CD4-positive, CD25-positive, alpha-beta regulatory T cell (primary cell): ENCODE results near the gene TANGO6. TPM values are rescaled to one million over a fixed set of nuclear protein-coding genes. Genes with fewer than 3 reads are reported as not detected.

Experiments used
- ATAC-seq, 2 donors: fragments of 150-1000 bp; cut with Tn5 transposase; one replicate each; pipeline ENCODE4 v1.10.0; 2021; ENCODE audit warnings: low read depth in 2 of 2, moderate number of reproducible peaks in 2 of 2, moderate library complexity in 1 of 2
- DNase-seq, 3 donors: peaks; one replicate each; pipeline versions ENCODE4 v3.0.0 to v3.0.0-alpha.2; 2012 to 2022; ENCODE audit warnings: mixed read lengths in 1 of 3
- H3K27ac ChIP-seq: one replicate; pipeline ENCODE4 v1.7.0; 2013; ENCODE audit warnings: mild to moderate bottlenecking, low read length; ENCODE audit not compliant: insufficient read depth, poor library complexity, severe bottlenecking
- H3K27me3 ChIP-seq: one replicate; pipeline ENCODE4 v1.7.0; 2013; ENCODE audit warnings: low read length; ENCODE audit not compliant: control insufficient read depth, insufficient read depth
- H3K36me3 ChIP-seq: one replicate; pipeline ENCODE4 v1.7.0; 2013; ENCODE audit warnings: mild to moderate bottlenecking, low read length, moderate library complexity; ENCODE audit not compliant: control insufficient read depth, insufficient read depth
- H3K4me1 ChIP-seq: 2 replicates; pipeline ENCODE4 v1.7.0; 2013; ENCODE audit warnings: mild to moderate bottlenecking, low read length; ENCODE audit not compliant: insufficient read depth, control insufficient read depth, poor library complexity, severe bottlenecking
- H3K4me3 ChIP-seq: one replicate; pipeline ENCODE4 v1.7.0; 2013; ENCODE audit warnings: low read depth, mild to moderate bottlenecking, low read length, moderate library complexity
- H3K9me3 ChIP-seq, 2 experiments: 1 replicate in 1 of 2; 2 replicates in 1 of 2; pipeline ENCODE4 v1.7.0; 2013; ENCODE audit warnings: low read length in 2 of 2, mild to moderate bottlenecking in 1 of 2, moderate library complexity in 1 of 2; ENCODE audit not compliant: control insufficient read depth in 2 of 2
- H3K27ac Mint-ChIP-seq, 3 donors: one replicate each; pipeline ENCODE4 v1.8.0; 2020 to 2022; ENCODE audit warnings: mild to moderate bottlenecking in 3 of 3, mixed read lengths in 3 of 3, moderate library complexity in 2 of 3
- H3K27me3 Mint-ChIP-seq: one replicate; pipeline ENCODE4 v1.8.0; 2022; ENCODE audit warnings: mild to moderate bottlenecking, mixed read lengths
- H3K36me3 Mint-ChIP-seq: one replicate; pipeline ENCODE4 v1.8.0; 2020; ENCODE audit warnings: mixed read lengths
- H3K4me1 Mint-ChIP-seq, 4 donors: one replicate each; pipeline ENCODE4 v1.8.0; 2020 to 2022; ENCODE audit warnings: mixed read lengths in 4 of 4, mild to moderate bottlenecking in 1 of 4
- H3K4me3 Mint-ChIP-seq, 4 donors: one replicate each; pipeline ENCODE4 v1.8.0; 2020 to 2022; ENCODE audit warnings: mild to moderate bottlenecking in 4 of 4, mixed read lengths in 4 of 4, moderate library complexity in 3 of 4
- H3K9me3 Mint-ChIP-seq, 7 donors: one replicate each; pipeline ENCODE4 v1.8.0; 2020 to 2022; ENCODE audit warnings: mixed read lengths in 7 of 7, mild to moderate bottlenecking in 3 of 7, moderate library complexity in 2 of 7
- polyA plus RNA-seq, 4 donors: library from polyadenylated mRNA; unstranded; fragments of 300-500 nt; fragmentation: Illumina TruSeq; gene quantifications; one replicate each; pipeline ENCODE4 v1.2.3, GENCODE V29; 2021
- total RNA-seq: library from RNA; stranded (reverse); gene quantifications from one replicate; pipeline ENCODE4 v1.2.3, GENCODE V29; 2022

Gene TANGO6
- total and polyA plus RNA-seq, 5 donors from 2014 or later = 9.5 to 30.9 (median 12.2) TPM

DNA sequence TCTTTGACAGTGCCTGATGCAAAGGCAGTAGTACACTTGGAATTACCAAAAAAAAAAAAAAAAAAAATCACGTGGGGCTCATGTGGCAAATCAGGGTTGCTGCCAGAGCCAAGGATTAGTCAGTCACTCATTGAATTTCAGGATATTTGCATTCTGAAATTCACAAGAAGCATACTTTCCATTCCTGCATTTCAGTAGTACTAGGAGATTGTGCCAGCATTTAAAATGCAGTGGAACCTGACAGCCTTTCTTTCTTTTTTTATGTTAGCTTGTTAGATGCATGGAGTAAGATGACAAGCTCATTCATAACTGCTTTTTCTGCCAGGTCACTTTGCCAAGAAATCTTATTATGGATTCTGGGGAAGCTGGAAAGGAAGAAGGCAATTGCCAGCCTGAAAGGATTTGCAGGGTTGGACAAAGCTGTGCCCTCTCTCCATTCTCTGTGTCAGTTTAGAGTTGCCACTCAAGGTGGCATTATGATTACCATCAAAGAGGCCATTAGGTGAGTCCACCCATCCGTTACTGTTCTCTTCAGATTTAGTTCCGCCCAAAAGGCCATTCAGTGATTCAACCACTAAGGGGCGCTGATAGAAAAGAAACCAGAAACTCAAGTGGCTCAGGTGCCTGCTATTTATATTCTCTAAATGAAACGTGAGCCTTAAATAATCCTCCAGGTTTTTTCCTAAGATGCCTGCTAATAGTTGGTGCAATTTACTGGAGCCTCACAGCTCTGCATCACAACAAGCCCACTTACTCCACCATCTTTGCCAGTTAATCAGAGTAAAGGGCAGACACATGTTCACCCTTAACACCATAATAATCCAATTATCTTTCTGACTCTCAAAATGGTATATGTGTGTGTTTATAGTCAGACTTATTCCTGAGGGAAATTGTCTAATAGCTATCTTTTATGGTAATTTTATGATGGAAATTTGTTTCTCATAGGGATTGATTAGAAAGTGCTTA lies 59.0 kb downstream of the TANGO6 start:
- Histone ChIP-seq H3K9me3 (no peaks in the 10 kb centered on the region), H3K27me3 (no peaks in the 10 kb centered on the region), H3K4me3 (no peak overlapping the region), H3K4me1 (no peaks in the 10 kb centered on the region), H3K36me3 (peaks cover 18% of the 10 kb centered on the region), H3K27ac (no peak overlapping the region)
- Mint-ChIP-seq H3K27ac (no peak overlapping the region), H3K27me3 (no peaks in the 10 kb centered on the region), H3K9me3 (no peaks in the 10 kb centered on the region), H3K4me1 (peaks cover 0 to 8% (median 1%) of the 10 kb centered on the region in 4 donors), H3K36me3 (peaks cover 31% of the 10 kb centered on the region), H3K4me3 (no peak overlapping the region)
- DNase-seq (peak in 1 of 3 donors; percentile 45), ATAC-seq (no peak)

DNA sequence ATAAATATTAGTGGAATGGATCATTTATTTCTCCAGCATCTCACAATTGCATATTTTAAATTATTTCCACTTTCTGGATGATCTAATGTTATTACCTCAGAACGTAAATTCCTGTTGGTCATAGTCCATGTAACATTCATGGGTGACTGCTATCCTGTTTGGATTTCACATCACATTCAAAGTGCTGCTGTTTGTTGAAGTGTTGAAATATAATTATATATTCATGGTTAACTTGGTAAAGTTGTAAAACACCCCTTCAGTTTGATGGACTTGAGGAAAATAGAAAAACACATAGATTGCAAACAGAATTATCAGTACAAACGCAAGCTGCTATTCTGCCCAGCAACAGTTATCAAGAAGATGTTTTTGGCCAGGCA lies 59.6 kb downstream of the TANGO6 start:
- H3K27me3 ChIP-seq = no peaks in the 10 kb centered on the region
- ATAC-seq = no peak
- H3K9me3 ChIP-seq = no peaks in the 10 kb centered on the region
- H3K27me3 Mint-ChIP-seq = no peaks in the 10 kb centered on the region
- no peak overlapping the region for H3K27ac Mint-ChIP-seq
- no peak for DNase-seq
- H3K4me1 ChIP-seq = no peaks in the 10 kb centered on the region
- H3K4me3 ChIP-seq = no peak overlapping the region
- no peak overlapping the region for H3K27ac ChIP-seq
- peaks cover 0 to 8% (median 1%) of the 10 kb centered on the region in 4 donors for H3K4me1 Mint-ChIP-seq
- peaks cover 25% of the 10 kb centered on the region for H3K36me3 ChIP-seq
- no peak overlapping the region for H3K4me3 Mint-ChIP-seq
- H3K36me3 Mint-ChIP-seq = peaks cover 34% of the 10 kb centered on the region
- no peaks in the 10 kb centered on the region for H3K9me3 Mint-ChIP-seq

DNA sequence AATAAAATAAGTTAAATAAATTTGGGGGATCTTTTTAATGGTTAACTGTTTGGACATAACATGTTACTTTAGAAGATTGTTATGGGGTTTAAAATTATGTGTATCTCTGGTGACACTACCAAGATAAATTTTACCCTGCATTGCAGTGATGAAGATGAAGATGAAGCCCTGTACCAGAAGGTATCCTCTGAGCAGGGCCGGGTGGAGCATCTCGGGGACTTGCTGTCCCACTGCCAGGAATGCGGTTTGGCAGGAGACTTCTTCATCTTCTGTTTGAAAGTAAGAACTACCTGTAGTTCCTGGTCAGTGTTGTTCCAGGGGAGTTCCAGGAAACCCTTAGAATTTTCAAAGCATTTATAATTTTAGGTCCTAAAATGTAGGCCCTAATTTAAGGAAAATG lies 64.0 kb downstream of the TANGO6 start:
- H3K4me3 Mint-ChIP-seq = no peak overlapping the region
- ATAC-seq = no peak

DNA sequence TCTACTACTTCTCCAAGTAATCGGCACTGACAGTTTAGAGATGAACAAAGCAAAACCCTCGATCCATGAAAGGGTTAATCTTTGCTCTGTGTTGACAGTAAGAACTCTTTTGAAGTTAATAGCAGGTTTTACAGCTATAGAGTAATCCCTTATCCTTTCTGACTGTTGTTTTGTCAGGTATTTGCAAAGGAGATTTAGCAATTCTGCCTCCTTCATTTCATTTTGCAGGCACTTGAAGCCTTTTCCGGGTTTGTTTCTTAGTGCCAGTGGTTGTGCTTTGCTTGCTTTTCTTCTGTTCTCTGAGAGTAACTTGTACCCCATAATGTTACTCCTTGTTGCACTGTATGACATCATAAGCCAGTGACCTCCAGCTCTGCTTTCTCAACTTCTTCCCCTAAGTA lies 64.5 kb downstream of the TANGO6 start:
- no peak for ATAC-seq
- peaks cover 29% of the 10 kb centered on the region for H3K36me3 Mint-ChIP-seq

More for the DNA sequence above, 64.0 kb downstream of the TANGO6 start:
- H3K4me1 ChIP-seq = no peaks in the 10 kb centered on the region
- H3K27me3 Mint-ChIP-seq = no peaks in the 10 kb centered on the region
- H3K36me3 Mint-ChIP-seq = peaks cover 29% of the 10 kb centered on the region
- peaks cover 41% of the 10 kb centered on the region for H3K36me3 ChIP-seq
- no peak overlapping the region for H3K27ac ChIP-seq
- H3K27ac Mint-ChIP-seq = no peak overlapping the region
- H3K9me3 ChIP-seq = no peaks in the 10 kb centered on the region
- no peaks in the 10 kb centered on the region for H3K4me1 Mint-ChIP-seq
- no peaks in the 10 kb centered on the region for H3K9me3 Mint-ChIP-seq
- no peak for DNase-seq
- H3K27me3 ChIP-seq = no peaks in the 10 kb centered on the region
- no peak overlapping the region for H3K4me3 ChIP-seq

DNA sequence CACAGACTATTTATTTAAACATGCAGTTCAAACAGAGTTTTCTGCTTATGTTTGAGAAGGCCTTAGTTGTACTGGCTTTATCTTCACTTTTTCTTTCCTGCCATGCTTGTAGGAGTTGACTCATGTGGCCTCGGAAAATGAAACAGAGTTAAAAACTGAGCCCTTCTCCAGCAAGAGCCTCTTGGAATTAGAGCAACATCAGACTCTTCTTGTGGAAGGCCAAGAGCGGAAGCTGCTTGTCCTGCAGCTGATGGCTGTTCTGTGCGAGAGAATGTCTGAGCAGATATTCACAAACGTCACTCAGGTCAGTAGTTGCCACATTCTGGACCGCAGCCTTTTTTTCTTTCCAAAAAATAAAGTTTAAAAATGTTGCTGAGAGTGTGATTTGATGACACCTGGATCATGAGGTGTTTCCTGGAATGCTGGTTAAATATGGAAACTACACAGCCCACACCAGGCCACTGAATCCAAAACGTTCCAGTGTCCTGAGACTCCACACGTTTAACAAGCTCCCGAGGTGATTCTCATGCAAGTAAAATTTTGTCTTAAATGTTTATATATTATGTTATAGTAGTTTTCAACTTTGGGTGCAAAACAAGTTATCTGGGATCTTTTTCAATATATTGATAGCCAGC lies 65.9 kb downstream of the TANGO6 start:
- Mint-ChIP-seq H3K27me3 (no peaks in the 10 kb centered on the region), H3K27ac (no peak overlapping the region), H3K9me3 (no peaks in the 10 kb centered on the region), H3K36me3 (peaks cover 25% of the 10 kb centered on the region), H3K4me1 (no peaks in the 10 kb centered on the region), H3K4me3 (no peak overlapping the region)
- Histone ChIP-seq H3K36me3 (peaks cover 37% of the 10 kb centered on the region), H3K9me3 (no peaks in the 10 kb centered on the region), H3K4me1 (no peaks in the 10 kb centered on the region), H3K27me3 (no peaks in the 10 kb centered on the region), H3K27ac (no peak overlapping the region), H3K4me3 (no peak overlapping the region)
- ATAC-seq = no peak
- no peak for DNase-seq

More for the DNA sequence above, 64.5 kb downstream of the TANGO6 start:
- Mint-ChIP-seq H3K4me3 (no peak overlapping the region), H3K9me3 (no peaks in the 10 kb centered on the region), H3K27ac (peak overlapping the region in 1 of 3 donors; percentile 15), H3K4me1 (no peaks in the 10 kb centered on the region), H3K27me3 (no peaks in the 10 kb centered on the region)
- Histone ChIP-seq H3K4me3 (no peak overlapping the region), H3K27ac (no peak overlapping the region), H3K9me3 (no peaks in the 10 kb centered on the region), H3K27me3 (no peaks in the 10 kb centered on the region), H3K36me3 (peaks cover 39% of the 10 kb centered on the region), H3K4me1 (no peaks in the 10 kb centered on the region)
- no peak for DNase-seq

DNA sequence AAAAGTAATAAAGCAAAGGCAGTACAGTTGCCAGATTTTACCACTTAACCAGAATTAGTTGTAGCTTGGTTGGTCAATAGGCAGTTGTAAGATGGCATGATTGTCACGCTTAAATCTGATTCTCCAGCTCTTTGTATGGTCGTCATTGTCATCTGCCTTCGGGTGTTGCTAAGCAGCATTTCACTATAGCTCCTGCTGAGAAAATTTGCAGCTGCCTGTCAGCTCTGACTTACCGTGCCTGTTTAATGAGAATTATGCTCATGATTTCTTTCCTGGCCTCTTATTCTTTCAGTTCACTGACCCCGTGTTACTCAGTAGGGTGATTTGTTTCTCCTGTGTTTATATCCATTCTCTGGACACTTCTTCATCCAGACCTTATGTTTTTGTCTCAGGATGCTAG lies 66.7 kb downstream of the TANGO6 start:
- no peak overlapping the region for H3K4me3 Mint-ChIP-seq
- Histone ChIP-seq H3K4me3 (no peak overlapping the region), H3K27ac (no peak overlapping the region), H3K36me3 (peaks cover 37% of the 10 kb centered on the region), H3K4me1 (no peaks in the 10 kb centered on the region), H3K9me3 (no peaks in the 10 kb centered on the region), H3K27me3 (no peaks in the 10 kb centered on the region)
- ATAC-seq (no peak), DNase-seq (no peak)
- peaks cover 23% of the 10 kb centered on the region for H3K36me3 Mint-ChIP-seq
- H3K9me3 Mint-ChIP-seq = no peaks in the 10 kb centered on the region
- no peaks in the 10 kb centered on the region for H3K4me1 Mint-ChIP-seq
- H3K27ac Mint-ChIP-seq = peak overlapping the region in 1 of 3 donors; percentile 29
- H3K27me3 Mint-ChIP-seq = no peaks in the 10 kb centered on the region

DNA sequence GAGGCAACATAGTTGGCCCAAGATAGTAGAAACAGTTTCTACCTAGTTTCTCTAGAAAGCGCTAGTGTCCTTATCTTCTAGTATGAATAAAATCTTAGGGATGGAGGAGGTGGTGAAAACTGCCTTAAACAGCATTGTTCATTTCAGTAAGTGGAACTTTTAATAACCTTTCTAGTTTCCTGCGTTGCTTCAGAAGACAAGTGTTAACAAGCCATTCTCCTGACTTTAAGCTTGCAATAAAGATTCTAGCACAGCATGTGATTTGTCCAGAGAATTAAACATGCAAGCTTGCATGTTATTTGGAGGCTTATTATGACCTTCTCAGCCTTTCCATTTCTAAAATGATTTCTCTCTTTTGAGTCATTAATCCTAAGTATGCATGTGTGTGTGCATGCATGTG lies 72.3 kb downstream of the TANGO6 start:
- no peak overlapping the region for H3K27ac Mint-ChIP-seq
- Histone ChIP-seq H3K9me3 (no peaks in the 10 kb centered on the region), H3K4me1 (no peaks in the 10 kb centered on the region), H3K36me3 (peaks cover 27% of the 10 kb centered on the region), H3K27ac (no peak overlapping the region), H3K27me3 (no peaks in the 10 kb centered on the region), H3K4me3 (no peak overlapping the region)
- ATAC-seq (no peak), DNase-seq (no peak)
- no peaks in the 10 kb centered on the region for H3K9me3 Mint-ChIP-seq
- no peaks in the 10 kb centered on the region for H3K27me3 Mint-ChIP-seq
- peaks cover 0 to 6% (median 1%) of the 10 kb centered on the region in 4 donors for H3K4me1 Mint-ChIP-seq
- H3K4me3 Mint-ChIP-seq = no peak overlapping the region
- H3K36me3 Mint-ChIP-seq = peaks cover 31% of the 10 kb centered on the region
